M059J (cell line): ENCODE data around the gene CCDC90B. TPM values are rescaled to one million over a fixed set of nuclear protein-coding genes. Genes with fewer than 3 reads are reported as not detected.

Source experiments
- DNase-seq: peaks from one replicate; pipeline ENCODE4 v3.0.0-alpha.2; 2012; ENCODE audit warnings: low read depth
- total RNA-seq: library from RNA; depleted of rRNA; stranded (reverse); fragments of >200 nt; shearing (Covaris generic); gene quantifications from 2 replicates; pipeline ENCODE4 v1.2.3, GENCODE V29; 2014; rRNA removed

The CCDC90B gene
- total RNA-seq, 1 experiment from 2014 or later, result 57.5 TPM

- peak; percentile 80 for DNase-seq
Observed at GRCh38 chr11:83241291-83241946, 44.7 kb downstream of the CCDC90B start.

GRCh38 chr11:83238111-83238510 is 48.1 kb downstream of the CCDC90B start:
- DNase-seq, result no peak

- DNase-seq, result no peak
Observed at GRCh38 chr11:83235825-83236224, 50.3 kb downstream of the CCDC90B start.

GRCh38 chr11:83223457-83223856 is 62.7 kb downstream of the CCDC90B start:
- no peak for DNase-seq

- DNase-seq, result peak; percentile 13
Observed at GRCh38 chr11:83222499-83222898, 63.7 kb downstream of the CCDC90B start.

- DNase-seq, result no peak
Observed at GRCh38 chr11:83221694-83222093, 64.5 kb downstream of the CCDC90B start.

GRCh38 chr11:83220260-83220659 is 65.9 kb downstream of the CCDC90B start:
- DNase-seq, result peak; percentile 71

GRCh38 chr11:83219095-83219494 is 67.1 kb downstream of the CCDC90B start:
- peak; percentile 25 for DNase-seq

Other genes starting within 250 kb of the CCDC90B start
- 9.4 and 12.2 TPM in 2 replicates for gene RAB30, start 214.5 kb downstream of the CCDC90B start, total RNA-seq
- gene PCF11, start 129.2 kb downstream of the CCDC90B start, total RNA-seq, result 16.5 and 25.3 TPM in 2 replicates
- 5.6 and 8.7 TPM in 2 replicates for gene ANKRD42, start 92.7 kb downstream of the CCDC90B start, total RNA-seq